ACC112 (cell line): ENCODE data around the gene ATG16L1.

Experiments used
- H2AFZ ChIP-seq: fragments of 200-600 bp; sonication (generic); one replicate; pipeline ENCODE4 v1.6.0; 2017; ENCODE audit warnings: antibody characterized with exemption, low read length; ENCODE audit not compliant: unreplicated experiment
- H3K27ac ChIP-seq: fragments of 200-600 bp; sonication (generic); 2 replicates; pipeline ENCODE4 v1.5.1; 2014; ENCODE audit warnings: low read depth, mild to moderate bottlenecking, antibody characterized with exemption, low read length, moderate library complexity
- H3K27me3 ChIP-seq: fragments of 200-600 bp; sonication (generic); 2 replicates; pipeline ENCODE4 v1.6.1; 2014; ENCODE audit warnings: mild to moderate bottlenecking, antibody characterized with exemption, low read length, moderate library complexity, mixed read lengths; ENCODE audit not compliant: insufficient read depth
- H3K36me3 ChIP-seq: fragments of 200-600 bp; sonication (generic); 2 replicates; pipeline ENCODE4 v1.6.1; 2016; ENCODE audit warnings: mild to moderate bottlenecking, antibody characterized with exemption, low read length, moderate library complexity, mixed read lengths; ENCODE audit not compliant: insufficient read depth
- H3K4me1 ChIP-seq: fragments of 200-600 bp; sonication (generic); one replicate; pipeline ENCODE4 v1.6.1; 2016; ENCODE audit warnings: low read length, mixed read lengths; ENCODE audit not compliant: insufficient read depth, unreplicated experiment, control insufficient read depth
- H3K4me3 ChIP-seq: fragments of 200-600 bp; sonication (generic); 2 replicates; pipeline ENCODE4 v1.5.1; 2014; ENCODE audit warnings: mild to moderate bottlenecking, low read depth, low read length
- H3K79me2 ChIP-seq: fragments of 200-600 bp; sonication (generic); one replicate; pipeline ENCODE4 v1.6.0; 2016; ENCODE audit warnings: low read length; ENCODE audit not compliant: control insufficient read depth, unreplicated experiment, insufficient read depth

The ATG16L1 gene

GRCh38 chr2:233245406-233245805 is 6.1 kb upstream of the ATG16L1 start:
- no peak overlapping the region for H3K27ac ChIP-seq

GRCh38 chr2:233247116-233247515 is 4.4 kb upstream of the ATG16L1 start:
- Histone ChIP-seq H3K27me3 (no peaks in the 10 kb centered on the region), H3K36me3 (no peaks in the 10 kb centered on the region), H2AFZ (no peak overlapping the region), H3K27ac (no peak overlapping the region), H3K4me3 (no peak overlapping the region), H3K4me1 (peaks cover 3% of the 10 kb centered on the region), H3K79me2 (peaks cover 4% of the 10 kb centered on the region)

More at GRCh38 chr2:233245406-233245805, 6.1 kb upstream of the ATG16L1 start:
- no peaks in the 10 kb centered on the region for H3K79me2 ChIP-seq
- H3K36me3 ChIP-seq: no peaks in the 10 kb centered on the region
- H3K4me3 ChIP-seq: no peak overlapping the region
- peaks cover 3% of the 10 kb centered on the region for H3K4me1 ChIP-seq
- no peaks in the 10 kb centered on the region for H3K27me3 ChIP-seq
- no peak overlapping the region for H2AFZ ChIP-seq

GRCh38 chr2:233247744-233248143 is 3.7 kb upstream of the ATG16L1 start:
- Histone ChIP-seq H3K27ac (no peak overlapping the region), H3K4me1 (peaks cover 5% of the 10 kb centered on the region), H3K27me3 (no peaks in the 10 kb centered on the region), H2AFZ (no peak overlapping the region), H3K4me3 (no peak overlapping the region), H3K36me3 (no peaks in the 10 kb centered on the region), H3K79me2 (peaks cover 10% of the 10 kb centered on the region)

GRCh38 chr2:233248999-233249398 is 2.5 kb upstream of the ATG16L1 start:
- Histone ChIP-seq H3K27me3 (no peaks in the 10 kb centered on the region), H3K27ac (no peak overlapping the region), H3K79me2 (peaks cover 23% of the 10 kb centered on the region), H3K36me3 (no peaks in the 10 kb centered on the region), H3K4me1 (peaks cover 17% of the 10 kb centered on the region), H2AFZ (no peak overlapping the region), H3K4me3 (no peak overlapping the region)

- H3K36me3 ChIP-seq: no peaks in the 10 kb centered on the region
- H3K27me3 ChIP-seq: no peaks in the 10 kb centered on the region
- peaks cover 36% of the 10 kb centered on the region for H3K79me2 ChIP-seq
- H3K4me3 ChIP-seq: no peak overlapping the region
- H3K4me1 ChIP-seq: peaks cover 14% of the 10 kb centered on the region
- no peak overlapping the region for H3K27ac ChIP-seq
- peak overlapping the region; percentile 59 for H2AFZ ChIP-seq
Observed at GRCh38 chr2:233250568-233250967, 905 bp upstream of the ATG16L1 start.

- Histone ChIP-seq H3K79me2 (peaks cover 40% of the 10 kb centered on the region), H3K27me3 (no peaks in the 10 kb centered on the region), H3K4me1 (peaks cover 14% of the 10 kb centered on the region), H3K4me3 (peak overlapping the region; percentile 78), H3K27ac (0 out of 2 replicates have a peak overlapping the region, but pooled peaks have one; percentile 11), H3K36me3 (peaks cover under 1% of the 10 kb centered on the region; the same call in 1 of the 2 replicates), H2AFZ (peak overlapping the region; percentile 59)
Observed at GRCh38 chr2:233250985-233251305, 528 bp upstream of the ATG16L1 start.

GRCh38 chr2:233252227-233252626 is 754 bp downstream of the ATG16L1 start:
- Histone ChIP-seq H3K27ac (no peak overlapping the region), H2AFZ (peak overlapping the region; percentile 79), H3K36me3 (peaks cover 5% of the 10 kb centered on the region), H3K27me3 (no peaks in the 10 kb centered on the region), H3K79me2 (peaks cover 40% of the 10 kb centered on the region), H3K4me3 (peak overlapping the region; percentile 78), H3K4me1 (peaks cover 14% of the 10 kb centered on the region)

- Histone ChIP-seq H3K36me3 (peaks cover 8% of the 10 kb centered on the region), H2AFZ (no peak overlapping the region), H3K27ac (no peak overlapping the region), H3K4me3 (no peak overlapping the region), H3K4me1 (peaks cover 14% of the 10 kb centered on the region), H3K27me3 (no peaks in the 10 kb centered on the region), H3K79me2 (peaks cover 45% of the 10 kb centered on the region)
Observed at GRCh38 chr2:233255151-233255550, 3.7 kb downstream of the ATG16L1 start.

- Histone ChIP-seq H3K4me3 (no peak overlapping the region), H3K4me1 (peaks cover 14% of the 10 kb centered on the region), H3K27ac (no peak overlapping the region), H3K27me3 (no peaks in the 10 kb centered on the region), H2AFZ (no peak overlapping the region), H3K36me3 (peaks cover 8% of the 10 kb centered on the region), H3K79me2 (peaks cover 47% of the 10 kb centered on the region)
Observed at GRCh38 chr2:233256048-233256447, 4.6 kb downstream of the ATG16L1 start.

GRCh38 chr2:233258211-233258610 is 6.7 kb downstream of the ATG16L1 start:
- Histone ChIP-seq H2AFZ (no peak overlapping the region), H3K36me3 (peaks cover 8% of the 10 kb centered on the region), H3K4me1 (peaks cover 7% of the 10 kb centered on the region), H3K79me2 (peaks cover 32% of the 10 kb centered on the region), H3K4me3 (no peak overlapping the region), H3K27ac (no peak overlapping the region), H3K27me3 (no peaks in the 10 kb centered on the region)

- Histone ChIP-seq H3K27ac (no peak overlapping the region), H3K4me1 (no peaks in the 10 kb centered on the region), H3K79me2 (peaks cover 17% of the 10 kb centered on the region), H2AFZ (no peak overlapping the region), H3K27me3 (no peaks in the 10 kb centered on the region), H3K36me3 (peaks cover 15% of the 10 kb centered on the region), H3K4me3 (no peak overlapping the region)
Observed at GRCh38 chr2:233259730-233260129, 8.3 kb downstream of the ATG16L1 start.
